GM23248 (cell line): Measurements from ENCODE around the gene CYP2A6.
"Not testable (repeated sequence)": the region's sequence is repeated elsewhere in the genome, so short reads cannot be mapped to it uniquely, and the experiment has no call there.

Experiments used
- EZH2 ChIP-seq: fragments of 200-600 bp; sonication (generic); IDR thresholded peaks from 2 replicates; pipeline ENCODE4 v1.6.1; 2018; ENCODE audit warnings: antibody characterized with exemption, mild to moderate bottlenecking; ENCODE audit not compliant: insufficient read depth, poor library complexity, severe bottlenecking
- EZH2phosphoT487 ChIP-seq: fragments of 200-600 bp; sonication (generic); IDR thresholded peaks from 2 replicates; pipeline ENCODE4 v1.6.1; 2018; ENCODE audit warnings: antibody characterized with exemption, moderate library complexity, mild to moderate bottlenecking, low read depth; ENCODE audit not compliant: insufficient read depth

DNA sequence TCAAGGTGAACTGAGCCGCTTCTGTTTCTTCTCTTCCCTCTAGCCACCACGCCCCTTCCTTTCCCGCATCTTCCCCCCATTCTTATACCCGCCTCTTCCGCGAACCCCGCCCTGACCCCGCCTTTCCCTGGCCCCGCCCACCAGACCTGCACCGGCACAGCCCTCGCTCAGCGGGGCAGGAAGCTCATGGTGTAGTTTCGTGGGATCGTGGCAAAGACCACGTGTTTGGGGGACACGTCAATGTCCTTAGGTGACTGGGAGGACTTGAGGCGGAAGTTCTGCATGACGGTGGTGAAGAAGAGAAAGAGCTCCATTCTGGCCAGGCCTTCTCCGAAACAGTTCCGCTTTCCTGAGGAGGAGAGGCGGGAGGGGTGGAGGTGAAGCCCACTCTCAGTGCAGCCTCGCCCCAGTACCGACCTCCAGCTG, 25.3 kb upstream of the CYP2A6 start:
- not testable (repeated sequence) for TF ChIP-seq EZH2phosphoT487, EZH2
